ENCODE results near the gene ACACA. TPM values are rescaled to one million over a fixed set of nuclear protein-coding genes. Genes with fewer than 3 reads are reported as not detected.
A peak's percentile ranks its signal among the peaks of the same experiment; 100 is the strongest.

Gene ACACA
- total RNA-seq, 2 experiments from 2014 or later = 58.9 to 64.0 TPM

DNA sequence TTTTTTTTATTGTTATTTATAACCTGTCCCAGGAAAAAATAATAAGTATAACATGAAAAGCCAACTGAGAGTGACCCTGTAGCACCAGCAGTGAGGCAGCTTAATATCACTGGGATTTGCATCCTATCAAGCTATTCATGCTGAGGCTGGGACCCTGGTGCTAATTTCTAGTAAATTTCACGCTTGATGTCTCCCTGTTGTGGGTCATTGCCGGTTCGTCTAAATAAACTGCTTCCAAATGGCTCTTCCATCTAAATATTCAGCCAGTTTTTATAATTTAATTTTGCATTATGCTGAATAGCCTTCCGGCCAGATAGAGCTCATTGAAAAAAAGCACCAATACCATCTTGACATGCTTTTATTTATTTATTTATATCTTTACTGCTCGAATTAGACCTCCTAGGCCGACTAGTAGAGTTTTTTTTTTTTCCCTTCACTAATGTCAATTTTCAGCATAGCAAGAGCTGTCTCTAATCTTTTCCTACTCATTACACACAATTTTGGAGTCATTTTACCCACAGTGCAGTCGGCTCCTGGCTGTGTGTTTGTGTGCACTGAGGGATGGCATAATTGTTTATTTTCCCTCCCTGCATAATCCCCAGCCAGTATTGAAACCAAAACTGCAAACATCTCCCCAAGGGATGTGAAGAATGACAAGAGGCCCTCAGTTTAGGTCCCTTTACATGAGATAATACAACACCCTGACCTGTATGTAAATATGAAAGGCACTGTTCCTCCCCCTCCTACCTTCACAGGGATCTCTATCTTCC, 289.1 kb downstream of the ACACA start:
- ChIA-PET POLR2A (no interaction called here), CTCF (interaction anchor here (0.9 to 2.0 kb wide), 2 partner anchors 8 to 122 kb away, joined by 3 to 5 read pairs; no protein-coding TSS in a partner anchor)
- Mint-ChIP-seq H3K27me3 (ENCODE audit: low read depth) (no peaks in the 10 kb centered on the region), H3K9me3 (ENCODE audit: insufficient read depth) (no peaks in the 10 kb centered on the region), H3K4me1 (ENCODE audit: low read depth) (no peaks in the 10 kb centered on the region), H3K36me3 (ENCODE audit: low read depth) (peaks cover 27% of the 10 kb centered on the region), H3K4me3 (no peak overlapping the region), H3K27ac (no peak overlapping the region)
- no peak for DNase-seq
- ATAC-seq = no peak

DNA sequence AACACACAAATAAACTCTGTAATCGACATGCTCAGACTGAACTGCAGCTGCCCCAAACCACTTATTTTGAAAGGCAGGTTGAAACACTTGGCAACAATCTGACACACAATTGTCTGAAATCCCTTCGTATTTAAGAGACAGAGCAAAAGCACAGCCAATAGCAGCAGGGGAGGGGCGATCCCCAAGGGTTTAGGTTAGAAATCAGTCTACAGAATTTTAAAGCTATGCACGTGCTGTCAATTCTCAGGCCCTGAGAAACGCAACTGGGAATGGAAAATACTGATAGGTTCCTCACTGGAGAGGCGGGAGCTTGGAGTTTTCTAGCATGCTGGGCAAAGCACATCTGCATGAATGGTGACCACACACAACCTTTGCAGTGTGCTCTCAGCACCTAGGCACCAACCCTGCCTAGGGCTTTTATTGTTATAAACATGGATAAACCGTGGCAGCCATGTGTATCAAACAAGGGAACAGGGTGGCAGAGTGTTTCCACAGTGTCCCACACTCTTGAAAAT, 289.9 kb downstream of the ACACA start:
- POLR2A ChIA-PET = no interaction called here
- no peak for ATAC-seq

DNA sequence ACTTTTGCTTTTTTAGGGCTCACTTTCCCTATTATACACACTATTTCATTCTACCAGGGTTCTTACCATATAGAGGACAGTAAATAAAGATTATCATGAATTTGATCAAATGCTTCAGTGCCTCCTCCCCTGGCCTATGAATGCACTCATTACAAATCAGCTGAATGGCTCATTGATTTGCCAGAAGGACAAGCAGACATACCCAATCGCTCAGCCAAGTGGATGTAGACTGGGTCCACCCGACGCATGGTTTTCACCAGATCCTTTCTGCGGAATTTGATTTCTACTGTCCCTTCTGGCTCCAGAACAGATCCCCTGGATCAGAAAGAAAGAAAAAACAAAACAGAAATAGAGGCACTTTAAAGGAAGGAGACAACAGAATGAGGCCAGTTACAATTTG, 295.3 kb downstream of the ACACA start:
- no peaks in the 10 kb centered on the region for H3K4me1 Mint-ChIP-seq (ENCODE audit: low read depth)
- no peak overlapping the region for H3K27ac Mint-ChIP-seq
- ChIA-PET CTCF (no interaction called here), POLR2A (no interaction called here)
- DNase-seq (no peak), ATAC-seq (no peak)
- no peak overlapping the region for H3K4me3 Mint-ChIP-seq
- peaks cover 27% of the 10 kb centered on the region for H3K36me3 Mint-ChIP-seq (ENCODE audit: low read depth)
- H3K9me3 Mint-ChIP-seq (ENCODE audit: insufficient read depth) = no peaks in the 10 kb centered on the region
- H3K27me3 Mint-ChIP-seq (ENCODE audit: low read depth) = no peaks in the 10 kb centered on the region

More for the DNA sequence above, 289.9 kb downstream of the ACACA start:
- DNase-seq = no peak
- H3K27ac Mint-ChIP-seq = no peak overlapping the region
- H3K27me3 Mint-ChIP-seq (ENCODE audit: low read depth) = no peaks in the 10 kb centered on the region
- peaks cover 22% of the 10 kb centered on the region for H3K36me3 Mint-ChIP-seq (ENCODE audit: low read depth)
- H3K4me3 Mint-ChIP-seq = no peak overlapping the region
- H3K4me1 Mint-ChIP-seq (ENCODE audit: low read depth) = no peaks in the 10 kb centered on the region
- CTCF ChIA-PET = interaction anchor here (0.9 kb wide), 1 partner anchor 9 kb away, joined by 3 read pairs; no protein-coding TSS in a partner anchor
- no peaks in the 10 kb centered on the region for H3K9me3 Mint-ChIP-seq (ENCODE audit: insufficient read depth)

DNA sequence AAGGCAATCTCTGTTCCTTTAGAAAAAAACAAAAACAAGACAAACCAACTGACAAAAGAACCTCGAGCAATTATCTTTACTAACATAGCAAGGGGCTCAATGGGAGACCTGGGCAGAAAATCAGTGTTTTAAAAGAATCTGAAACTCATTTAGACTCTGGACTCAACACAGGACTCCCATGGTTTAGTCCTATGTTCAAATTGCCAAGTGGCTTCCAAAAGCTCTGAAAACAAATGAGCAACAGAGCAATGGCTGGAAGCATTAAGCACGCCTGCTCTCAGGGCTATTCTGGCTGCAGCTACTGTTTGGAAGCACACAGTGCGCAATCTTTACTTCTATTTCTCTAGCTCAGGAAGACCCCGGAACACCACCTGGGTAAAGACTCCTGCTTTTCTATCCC, 295.9 kb downstream of the ACACA start:
- Mint-ChIP-seq H3K27me3 (ENCODE audit: low read depth) (no peaks in the 10 kb centered on the region), H3K27ac (no peak overlapping the region), H3K4me3 (no peak overlapping the region), H3K36me3 (ENCODE audit: low read depth) (peaks cover 27% of the 10 kb centered on the region), H3K4me1 (ENCODE audit: low read depth) (no peaks in the 10 kb centered on the region), H3K9me3 (ENCODE audit: insufficient read depth) (no peaks in the 10 kb centered on the region)
- POLR2A ChIA-PET = no interaction called here
- CTCF ChIA-PET = interaction anchor here (0.7 kb wide), 1 partner anchor 45 kb away, joined by 3 read pairs; no protein-coding TSS in a partner anchor
- no peak for DNase-seq
- no peak for ATAC-seq

DNA sequence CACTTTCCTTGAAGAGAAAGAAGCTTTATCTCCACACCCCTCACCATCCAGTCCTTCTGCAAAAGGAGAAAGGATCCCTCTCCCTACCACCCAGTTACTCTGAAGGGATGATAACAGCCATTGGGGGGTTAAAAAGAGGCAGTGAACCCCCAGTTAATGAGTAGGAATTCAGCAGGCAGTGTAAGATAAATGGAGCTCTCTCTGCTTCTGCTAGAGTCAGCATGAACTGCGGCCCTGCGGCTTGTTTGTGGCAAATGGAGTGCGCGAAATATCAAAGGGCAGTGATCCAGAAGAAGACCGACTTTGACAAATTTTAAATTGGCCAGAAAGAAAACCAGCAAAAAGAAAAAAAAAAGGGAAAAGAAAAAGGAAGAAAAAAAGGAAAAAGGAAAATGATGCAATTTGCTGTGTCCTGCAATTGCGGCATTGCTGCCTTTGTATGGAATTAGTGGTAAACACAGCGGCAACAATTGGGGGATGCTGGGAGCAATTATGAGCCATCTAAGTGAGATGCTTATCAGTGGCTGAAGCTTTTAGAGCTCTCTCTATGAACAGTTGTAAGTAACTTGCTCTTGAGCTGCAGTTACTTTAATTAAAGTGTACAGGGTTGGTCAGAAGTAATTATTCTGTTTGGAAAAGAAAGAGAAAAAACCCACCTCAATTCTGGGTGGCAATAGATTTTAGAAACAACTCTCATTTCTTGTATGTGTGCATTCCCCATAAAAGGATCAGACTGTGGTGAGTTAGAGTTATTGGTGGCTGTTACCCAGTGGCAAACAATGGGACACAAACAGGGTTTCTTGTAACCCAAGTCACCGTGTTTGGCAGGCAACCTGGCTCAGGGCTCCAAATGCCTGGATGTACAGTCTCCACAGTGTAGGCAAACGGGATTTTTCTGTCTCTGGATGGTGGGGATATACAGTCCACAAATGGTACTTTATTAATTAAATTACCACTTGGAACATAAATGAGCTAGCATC, 296.6 kb downstream of the ACACA start:
- H3K9me3 Mint-ChIP-seq (ENCODE audit: insufficient read depth) = no peaks in the 10 kb centered on the region
- DNase-seq (no peak), ATAC-seq (no peak)
- ChIA-PET CTCF (interaction anchor here (0.7 kb wide), 1 partner anchor 44 kb away, joined by 3 read pairs; no protein-coding TSS in a partner anchor), POLR2A (no interaction called here)
- no peaks in the 10 kb centered on the region for H3K27me3 Mint-ChIP-seq (ENCODE audit: low read depth)
- no peak overlapping the region for H3K4me3 Mint-ChIP-seq
- no peak overlapping the region for H3K27ac Mint-ChIP-seq
- H3K36me3 Mint-ChIP-seq (ENCODE audit: low read depth) = peaks cover 27% of the 10 kb centered on the region
- no peaks in the 10 kb centered on the region for H3K4me1 Mint-ChIP-seq (ENCODE audit: low read depth)

DNA sequence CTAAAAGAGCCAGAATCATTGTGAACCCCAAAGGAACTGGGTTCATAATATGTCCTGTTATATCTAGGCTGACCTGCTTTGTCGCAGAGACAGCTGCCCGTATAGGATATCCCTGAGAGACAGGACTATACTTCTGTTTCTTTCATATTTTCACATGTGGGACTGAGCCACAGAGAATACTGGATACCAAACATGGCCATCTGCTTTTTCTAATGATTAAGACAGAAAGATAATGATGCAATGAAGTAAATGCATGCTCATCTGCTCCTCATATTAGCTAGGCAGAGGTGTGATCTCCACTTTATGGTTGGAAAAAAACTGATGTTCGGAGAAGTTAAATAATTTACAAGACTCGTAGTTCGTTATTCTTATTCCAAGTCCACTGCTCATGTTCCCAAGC, 297.5 kb downstream of the ACACA start:
- Mint-ChIP-seq H3K27ac (no peak overlapping the region), H3K4me3 (no peak overlapping the region), H3K9me3 (ENCODE audit: insufficient read depth) (no peaks in the 10 kb centered on the region), H3K4me1 (ENCODE audit: low read depth) (no peaks in the 10 kb centered on the region), H3K27me3 (ENCODE audit: low read depth) (no peaks in the 10 kb centered on the region), H3K36me3 (ENCODE audit: low read depth) (peaks cover 27% of the 10 kb centered on the region)
- ChIA-PET POLR2A (no interaction called here), CTCF (no interaction called here)
- ATAC-seq = no peak
- no peak for DNase-seq

DNA sequence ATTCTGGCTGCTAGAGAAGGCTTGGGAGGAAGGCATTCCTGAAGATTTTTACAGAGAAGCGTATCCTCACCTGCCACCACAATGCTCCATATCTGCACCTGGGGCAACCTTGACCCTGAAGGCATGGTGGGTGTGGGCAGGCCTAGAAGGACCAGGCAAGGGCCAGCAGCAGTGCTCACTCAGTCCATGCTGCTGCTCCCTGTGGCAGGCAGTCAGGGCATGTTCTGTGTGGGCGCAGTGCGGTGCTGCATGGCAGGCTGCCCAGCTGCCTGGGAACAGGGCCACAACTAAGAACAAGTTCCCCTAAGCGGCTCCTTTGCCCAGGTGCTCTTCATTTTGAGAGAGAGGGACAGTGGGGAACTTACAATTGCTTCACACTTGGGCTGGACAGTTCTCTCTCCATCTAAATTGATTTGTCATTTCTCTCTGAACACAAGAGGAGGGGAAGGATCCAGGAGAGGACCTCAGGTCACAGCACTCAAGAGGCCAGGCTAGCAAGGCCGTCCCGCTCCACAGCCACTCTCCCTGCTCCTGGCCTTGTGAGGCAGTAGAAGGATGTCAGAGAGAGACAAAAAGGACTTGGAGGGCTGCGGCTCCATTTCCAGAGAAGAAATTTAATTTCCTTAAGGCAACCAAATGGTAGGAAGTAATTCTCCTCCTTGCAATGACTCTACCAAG, 299.1 kb downstream of the ACACA start:
- Mint-ChIP-seq H3K4me1 (ENCODE audit: low read depth) (no peaks in the 10 kb centered on the region), H3K27me3 (ENCODE audit: low read depth) (no peaks in the 10 kb centered on the region), H3K27ac (no peak overlapping the region), H3K36me3 (ENCODE audit: low read depth) (peaks cover 22% of the 10 kb centered on the region), H3K4me3 (no peak overlapping the region), H3K9me3 (ENCODE audit: insufficient read depth) (no peaks in the 10 kb centered on the region)
- ChIA-PET POLR2A (no interaction called here), CTCF (no interaction called here)
- DNase-seq = no peak
- peak; percentile 30 for ATAC-seq

DNA sequence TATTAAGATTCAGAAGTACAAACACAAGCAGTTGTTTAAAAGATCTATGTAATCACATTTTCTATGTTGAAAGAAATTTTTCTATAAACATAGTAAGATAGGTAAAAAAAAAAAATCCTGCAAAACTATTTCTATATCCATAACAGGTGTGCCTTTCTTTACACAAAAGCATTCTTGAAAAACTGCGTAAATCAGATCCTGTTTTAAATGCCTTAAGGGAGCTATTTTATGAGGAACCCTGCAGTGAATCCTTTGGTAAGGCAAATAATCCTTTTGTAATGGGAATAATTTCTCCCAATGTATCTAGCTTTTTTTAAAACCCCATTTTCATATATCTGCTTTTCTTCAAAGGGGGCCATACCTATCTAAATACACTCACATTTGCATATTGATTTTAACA, 300.6 kb downstream of the ACACA start:
- no peaks in the 10 kb centered on the region for H3K4me1 Mint-ChIP-seq (ENCODE audit: low read depth)
- H3K4me3 Mint-ChIP-seq = no peak overlapping the region
- no peaks in the 10 kb centered on the region for H3K27me3 Mint-ChIP-seq (ENCODE audit: low read depth)
- DNase-seq = no peak
- ChIA-PET CTCF (interaction anchor here (1.1 kb wide), 1 partner anchor 11 kb away, joined by 3 read pairs; no protein-coding TSS in a partner anchor), POLR2A (no interaction called here)
- no peak overlapping the region for H3K27ac Mint-ChIP-seq
- ATAC-seq = no peak
- H3K36me3 Mint-ChIP-seq (ENCODE audit: low read depth) = peaks cover 16% of the 10 kb centered on the region
- no peaks in the 10 kb centered on the region for H3K9me3 Mint-ChIP-seq (ENCODE audit: insufficient read depth)

DNA sequence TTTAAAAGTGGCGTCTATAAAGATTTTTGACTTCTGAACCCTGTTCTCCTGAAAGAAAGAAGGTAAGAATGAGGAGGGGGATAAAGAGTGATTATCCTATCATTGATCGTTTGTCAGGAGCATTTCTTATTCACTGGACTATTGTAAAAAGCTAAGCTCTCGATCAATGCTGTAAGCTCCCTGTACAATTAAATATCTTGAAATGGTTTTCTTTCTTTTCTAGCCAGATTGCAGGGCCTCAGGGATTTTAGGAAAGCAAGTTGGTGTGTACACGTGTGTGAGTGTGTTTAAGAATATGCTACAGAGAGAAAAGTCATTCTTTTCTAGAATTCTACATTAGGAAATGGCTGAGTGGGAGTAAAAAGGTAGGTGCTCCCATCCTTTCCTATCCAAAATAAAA, 303.4 kb downstream of the ACACA start:
- H3K4me3 Mint-ChIP-seq = no peak overlapping the region
- no peaks in the 10 kb centered on the region for H3K27me3 Mint-ChIP-seq (ENCODE audit: low read depth)
- no peaks in the 10 kb centered on the region for H3K4me1 Mint-ChIP-seq (ENCODE audit: low read depth)
- DNase-seq (no peak), ATAC-seq (no peak)
- CTCF ChIA-PET = no interaction called here
- H3K27ac Mint-ChIP-seq = no peak overlapping the region
- peaks cover 11% of the 10 kb centered on the region for H3K36me3 Mint-ChIP-seq (ENCODE audit: low read depth)
- POLR2A ChIA-PET = no interaction called here
- no peaks in the 10 kb centered on the region for H3K9me3 Mint-ChIP-seq (ENCODE audit: insufficient read depth)

DNA sequence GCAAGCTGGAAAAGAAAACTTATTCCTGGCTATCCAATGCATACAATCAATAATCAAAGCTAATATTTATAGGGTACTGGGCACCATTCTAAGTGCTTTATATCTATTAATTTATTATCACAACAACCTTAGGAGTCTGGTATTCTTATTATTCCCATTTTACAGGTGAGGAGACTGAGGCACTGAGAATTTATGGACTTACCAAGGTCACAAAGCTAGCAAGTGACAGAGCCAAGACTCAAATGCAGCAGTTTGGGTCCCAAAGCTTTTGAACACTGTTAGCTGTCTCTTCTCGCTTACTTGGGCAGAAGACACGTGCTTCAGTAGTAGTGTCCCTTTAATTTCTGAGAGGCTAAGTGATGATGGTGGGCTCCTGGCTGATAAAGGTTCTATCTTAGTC, 305.3 kb downstream of the ACACA start:
- no peaks in the 10 kb centered on the region for H3K4me1 Mint-ChIP-seq (ENCODE audit: low read depth)
- no peaks in the 10 kb centered on the region for H3K27me3 Mint-ChIP-seq (ENCODE audit: low read depth)
- ATAC-seq = no peak
- POLR2A ChIA-PET = no interaction called here
- H3K36me3 Mint-ChIP-seq (ENCODE audit: low read depth) = peaks cover 24% of the 10 kb centered on the region
- H3K9me3 Mint-ChIP-seq (ENCODE audit: insufficient read depth) = no peaks in the 10 kb centered on the region
- H3K4me3 Mint-ChIP-seq = no peak overlapping the region
- no peak for DNase-seq
- H3K27ac Mint-ChIP-seq = no peak overlapping the region
- CTCF ChIA-PET = interaction anchor here (1.3 kb wide), 1 partner anchor 53 kb away, joined by 3 read pairs; no protein-coding TSS in a partner anchor

DNA sequence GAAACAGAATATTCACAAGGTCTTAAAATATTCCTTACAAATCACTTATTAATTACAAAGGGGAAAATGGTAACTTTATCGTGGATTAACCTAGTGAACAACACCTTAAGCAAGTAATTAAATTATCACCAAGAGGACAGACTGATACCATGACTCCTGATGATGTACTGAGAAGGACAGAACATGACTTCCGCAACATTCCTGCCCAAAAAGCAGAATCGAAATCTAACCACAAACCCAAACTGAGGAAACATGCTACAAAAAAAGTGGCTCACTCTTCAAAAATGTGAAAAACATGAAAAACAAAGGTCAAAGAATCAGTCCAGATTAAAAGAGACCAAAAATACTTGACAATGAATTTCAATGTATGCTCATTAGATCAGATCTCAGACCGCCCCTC, 306.4 kb downstream of the ACACA start:
- no peaks in the 10 kb centered on the region for H3K4me1 Mint-ChIP-seq (ENCODE audit: low read depth)
- POLR2A ChIA-PET = no interaction called here
- ATAC-seq = no peak
- no peaks in the 10 kb centered on the region for H3K9me3 Mint-ChIP-seq (ENCODE audit: insufficient read depth)
- H3K27ac Mint-ChIP-seq = no peak overlapping the region
- CTCF ChIA-PET = no interaction called here
- H3K36me3 Mint-ChIP-seq (ENCODE audit: low read depth) = peaks cover 28% of the 10 kb centered on the region
- H3K4me3 Mint-ChIP-seq = no peak overlapping the region
- no peak for DNase-seq
- H3K27me3 Mint-ChIP-seq (ENCODE audit: low read depth) = no peaks in the 10 kb centered on the region
